HS-5 (cell line): Measurements from ENCODE around the gene DGKI.

Source experiments
- DNase-seq: peaks from one replicate; pipeline ENCODE4 v3.0.0-alpha.2; 2012; ENCODE audit warnings: low read depth

DGKI gene

GRCh38 chr7:137685433-137686164, 161.2 kb downstream of the DGKI start:
- DNase-seq = no peak

GRCh38 chr7:137684776-137685175, 162.0 kb downstream of the DGKI start:
- DNase-seq = no peak

- DNase-seq = no peak
Observed at GRCh38 chr7:137684316-137684715, 162.5 kb downstream of the DGKI start.

- DNase-seq = peak; percentile 65
Observed at GRCh38 chr7:137682596-137682995, 164.2 kb downstream of the DGKI start.

- DNase-seq = peak; percentile 67
Observed at GRCh38 chr7:137681657-137682562, 164.9 kb downstream of the DGKI start.

- DNase-seq = no peak
Observed at GRCh38 chr7:137674551-137675409, 172.0 kb downstream of the DGKI start.

GRCh38 chr7:137674048-137674447, 172.7 kb downstream of the DGKI start:
- DNase-seq = no peak

- DNase-seq = no peak
Observed at GRCh38 chr7:137671920-137672319, 174.9 kb downstream of the DGKI start.

- no peak for DNase-seq
Observed at GRCh38 chr7:137670222-137671064, 176.3 kb downstream of the DGKI start.

GRCh38 chr7:137669706-137670105, 177.1 kb downstream of the DGKI start:
- no peak for DNase-seq

GRCh38 chr7:137668404-137668803, 178.4 kb downstream of the DGKI start:
- no peak for DNase-seq

- peak; percentile 71 for DNase-seq
Observed at GRCh38 chr7:137667633-137668387, 179.0 kb downstream of the DGKI start.

- no peak for DNase-seq
Observed at GRCh38 chr7:137664846-137665245, 181.9 kb downstream of the DGKI start.

- DNase-seq = no peak
Observed at GRCh38 chr7:137661634-137662033, 185.1 kb downstream of the DGKI start.

GRCh38 chr7:137658190-137658900, 188.4 kb downstream of the DGKI start:
- DNase-seq = no peak

GRCh38 chr7:137657476-137658189, 189.1 kb downstream of the DGKI start:
- no peak for DNase-seq

- no peak for DNase-seq
Observed at GRCh38 chr7:137656850-137657232, 189.9 kb downstream of the DGKI start.

- DNase-seq = no peak
Observed at GRCh38 chr7:137656227-137656849, 190.4 kb downstream of the DGKI start.

GRCh38 chr7:137655804-137656203, 191.0 kb downstream of the DGKI start:
- no peak for DNase-seq
